HG03432 (cell line): ENCODE measurements around the gene ITPR2.

Source experiments
- ATAC-seq: cut with Tn5 transposase; IDR thresholded peaks from one replicate; pipeline ENCODE4 v1.9.1; 2021; ENCODE audit warnings: mild to moderate bottlenecking, moderate library complexity; ENCODE audit not compliant: unreplicated experiment

Gene ITPR2

DNA sequence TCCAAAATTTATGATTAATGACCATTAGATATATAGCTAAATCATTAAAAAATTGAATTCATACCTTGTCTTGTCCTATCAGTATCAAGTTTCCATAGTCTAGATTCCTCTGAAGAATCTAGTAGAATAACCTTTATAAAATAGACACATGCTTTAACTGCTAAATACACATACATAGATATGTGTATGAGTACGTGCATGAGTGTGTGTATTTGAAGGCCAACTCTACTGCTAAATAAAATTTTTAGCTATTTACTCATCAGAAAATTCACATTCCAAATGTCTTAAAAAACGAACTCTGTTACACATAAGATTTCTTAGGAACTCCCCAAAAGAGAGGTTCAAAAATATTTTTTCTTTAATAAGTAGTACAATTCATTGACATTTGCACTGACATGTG, 404.6 kb downstream of the ITPR2 start:
- no peak for ATAC-seq

GRCh38 chr12:26426652-26427051, 406.3 kb downstream of the ITPR2 start:
- no peak for ATAC-seq

DNA sequence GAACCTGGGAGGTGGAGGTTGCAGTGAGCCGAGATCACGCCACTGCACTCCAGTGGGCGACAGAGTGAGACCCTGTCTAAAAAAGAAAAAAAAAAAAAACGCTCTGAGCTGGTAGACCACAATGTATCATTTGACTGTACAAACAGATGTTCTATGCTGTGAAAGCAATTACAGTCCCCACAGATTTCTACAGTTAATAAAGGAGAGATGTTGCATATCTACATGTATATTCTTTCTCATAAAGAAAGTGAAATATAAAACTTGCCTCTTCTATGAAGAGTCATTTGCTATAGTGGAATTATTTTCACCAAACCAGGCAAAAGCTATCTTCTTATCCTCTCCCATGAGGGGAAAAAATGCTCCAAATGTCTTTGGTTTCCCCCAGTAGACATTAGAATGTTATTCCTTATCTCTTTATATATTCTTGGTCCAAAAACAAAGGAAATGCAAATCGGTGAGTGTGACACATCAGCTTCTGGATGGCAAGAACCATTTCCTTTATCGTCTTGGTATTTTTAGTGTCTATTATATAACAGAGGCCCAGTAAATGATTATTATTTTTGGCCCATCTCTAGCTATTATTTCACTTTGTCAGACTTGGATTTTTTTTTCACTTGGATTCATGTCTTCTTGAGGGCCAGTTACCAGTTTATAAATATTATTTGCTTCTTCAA, 407.3 kb downstream of the ITPR2 start:
- peak; percentile 86 for ATAC-seq

GRCh38 chr12:26422839-26423398, 410.1 kb downstream of the ITPR2 start:
- peak; percentile 55 for ATAC-seq

GRCh38 chr12:26416550-26416949, 416.4 kb downstream of the ITPR2 start:
- ATAC-seq: no peak

DNA sequence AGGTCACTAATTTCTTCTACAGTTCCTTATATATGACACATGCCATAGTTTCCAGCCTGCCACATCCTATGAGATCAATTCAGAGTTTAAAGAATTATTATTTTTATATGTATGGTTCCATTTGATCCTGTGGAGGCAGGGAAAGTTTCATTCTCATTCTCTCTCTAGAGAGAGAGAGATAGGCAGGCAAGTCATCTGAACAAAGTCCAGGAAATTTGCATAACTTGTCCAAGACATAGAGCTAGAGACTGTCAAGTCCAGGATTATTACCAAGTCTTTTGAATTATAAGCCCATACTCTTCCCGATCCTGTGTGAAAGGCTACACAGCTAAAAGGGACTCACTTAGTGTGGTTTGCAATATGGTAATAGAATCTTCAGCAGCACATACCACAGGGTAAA, 422.3 kb downstream of the ITPR2 start:
- no peak for ATAC-seq

DNA sequence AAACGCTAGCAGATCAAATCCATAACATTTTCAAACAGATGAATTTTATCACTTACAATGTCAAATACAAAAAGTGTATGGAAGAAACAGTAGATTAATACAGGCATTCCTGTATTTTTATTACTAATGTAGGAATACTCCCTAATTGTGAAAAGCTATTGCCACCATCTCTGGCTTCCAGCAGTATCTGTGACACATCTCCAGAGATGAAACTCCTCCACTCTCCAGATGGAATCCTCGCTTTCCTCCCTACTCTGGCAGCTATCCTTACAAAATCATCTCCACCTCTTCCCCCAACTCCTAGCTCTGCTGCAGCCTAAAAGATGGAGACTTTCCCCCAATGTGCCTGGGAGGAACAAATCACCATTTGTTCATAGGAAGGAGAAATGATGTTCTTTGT, 426.2 kb downstream of the ITPR2 start:
- ATAC-seq: no peak

DNA sequence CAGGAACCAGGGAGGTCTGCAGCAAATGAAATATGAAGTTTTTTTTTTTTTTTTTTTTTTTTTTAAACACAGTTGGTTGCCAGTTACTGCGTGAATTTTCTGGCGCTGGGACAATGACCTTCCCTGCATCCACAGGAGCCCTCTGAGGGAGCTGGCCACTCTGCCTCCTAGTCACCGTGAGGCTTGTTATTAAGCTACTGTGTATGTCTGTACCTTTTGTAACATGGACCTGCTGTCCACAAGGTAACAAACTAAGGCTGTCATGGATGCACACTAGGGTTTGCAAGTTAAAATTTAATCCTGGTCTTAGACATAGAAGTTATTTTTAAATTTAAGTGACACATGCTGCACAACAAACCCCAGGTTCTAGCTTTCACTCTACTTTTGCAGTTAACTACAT, 426.6 kb downstream of the ITPR2 start:
- ATAC-seq: no peak

DNA sequence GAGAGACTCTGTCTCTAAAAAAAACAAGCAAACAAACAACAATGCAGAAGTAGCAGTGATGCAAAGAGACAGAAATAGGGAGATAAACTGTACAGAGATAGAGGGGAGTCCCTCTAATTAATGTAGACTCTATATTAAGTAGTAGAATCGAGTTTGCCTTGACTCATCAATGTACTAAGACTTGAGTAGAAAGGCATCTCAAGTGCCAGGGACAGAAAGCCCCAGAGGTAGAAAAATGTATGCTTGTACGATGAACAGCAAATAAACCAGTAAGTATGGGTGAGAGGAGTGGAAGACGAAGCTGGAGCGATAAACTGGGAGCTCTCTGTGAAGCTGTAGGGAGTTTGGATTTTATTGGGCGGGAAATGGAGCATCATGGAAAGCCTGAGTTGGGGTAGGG, 429.4 kb downstream of the ITPR2 start:
- no peak for ATAC-seq

DNA sequence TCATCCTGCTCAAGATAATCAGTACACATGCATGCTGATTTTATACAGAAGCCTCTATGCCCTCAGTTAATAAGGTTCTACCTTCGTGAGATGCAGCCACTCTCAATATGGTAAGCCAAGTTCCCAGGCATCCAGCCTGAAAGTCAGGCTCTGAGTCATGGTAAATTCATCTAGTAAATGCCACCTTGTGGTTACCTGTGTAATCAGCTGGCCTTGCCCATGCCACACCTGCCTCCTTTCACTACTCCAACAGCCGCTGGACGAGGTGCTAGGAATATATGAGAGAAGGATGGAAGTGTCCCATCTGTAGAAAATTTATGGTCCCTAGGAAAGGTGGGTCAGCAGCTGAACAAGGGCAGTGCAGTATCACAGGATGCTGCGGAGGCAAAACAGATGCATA, 430.3 kb downstream of the ITPR2 start:
- no peak for ATAC-seq

DNA sequence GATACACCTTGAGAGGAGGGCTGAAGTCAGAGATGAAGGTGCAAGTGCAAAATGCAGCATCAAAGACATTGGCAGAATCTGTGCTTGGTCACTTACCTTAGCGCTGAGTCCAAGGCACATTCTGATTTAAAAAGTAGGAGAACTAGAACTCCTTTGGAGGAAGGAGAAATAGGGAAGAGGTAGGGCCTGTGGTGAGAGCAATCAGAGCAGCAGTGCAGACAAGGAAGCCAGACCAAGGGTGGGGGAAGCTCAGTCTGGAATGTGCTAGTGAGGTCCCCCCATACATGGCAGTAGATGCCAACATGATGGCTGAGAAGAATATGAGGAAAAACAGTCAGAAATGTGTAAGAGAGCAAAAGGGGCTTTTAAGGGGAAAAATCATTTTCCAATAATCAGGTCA, 431.1 kb downstream of the ITPR2 start:
- ATAC-seq: no peak

GRCh38 chr12:26400627-26401026, 432.4 kb downstream of the ITPR2 start:
- no peak for ATAC-seq

GRCh38 chr12:26399381-26399780, 433.6 kb downstream of the ITPR2 start:
- ATAC-seq: no peak

DNA sequence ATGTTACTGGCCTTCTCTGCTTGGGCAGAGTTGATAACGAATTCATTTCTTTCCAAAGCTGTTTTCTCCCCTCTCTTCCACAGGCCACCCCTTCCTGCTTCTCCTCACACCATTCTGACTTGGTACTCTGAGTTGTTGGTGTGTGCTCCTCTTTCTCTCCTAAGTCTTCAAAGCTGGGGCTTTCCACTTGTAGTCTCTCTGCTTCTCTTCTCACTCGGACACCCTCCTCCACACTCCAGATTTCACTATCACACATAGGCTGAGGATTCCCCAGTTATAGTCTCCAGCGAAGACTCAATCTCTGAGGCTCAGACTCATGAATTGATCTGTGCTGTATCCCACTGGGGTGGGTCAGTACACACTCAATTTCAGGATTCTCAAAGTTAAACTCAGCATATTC, 436.6 kb downstream of the ITPR2 start:
- ATAC-seq: peak; percentile 85

GRCh38 chr12:26389343-26389742, 443.7 kb downstream of the ITPR2 start:
- no peak for ATAC-seq

- ATAC-seq: no peak
Measured at GRCh38 chr12:26384536-26384935, 448.5 kb downstream of the ITPR2 start.

GRCh38 chr12:26383041-26383440, 450.0 kb downstream of the ITPR2 start:
- ATAC-seq: no peak

DNA sequence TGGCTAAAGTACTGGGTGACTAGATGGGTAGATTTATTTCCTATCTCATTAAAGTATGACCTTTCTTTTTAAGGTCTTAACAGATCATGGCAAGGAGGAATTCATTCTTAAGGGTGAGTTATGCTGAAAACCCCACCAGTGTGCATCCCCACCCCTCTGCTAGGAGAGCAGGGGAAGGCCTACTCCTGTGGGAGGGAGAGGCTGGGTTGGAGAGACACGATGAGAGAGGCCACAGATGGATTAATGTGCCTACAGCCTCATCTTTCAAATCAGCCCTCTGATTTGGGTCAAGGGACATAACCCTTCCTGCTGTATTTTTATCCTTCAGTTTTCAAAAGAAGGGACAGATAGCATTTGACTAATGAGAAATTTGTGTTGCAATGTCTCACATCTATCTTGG, 452.1 kb downstream of the ITPR2 start:
- ATAC-seq: no peak

DNA sequence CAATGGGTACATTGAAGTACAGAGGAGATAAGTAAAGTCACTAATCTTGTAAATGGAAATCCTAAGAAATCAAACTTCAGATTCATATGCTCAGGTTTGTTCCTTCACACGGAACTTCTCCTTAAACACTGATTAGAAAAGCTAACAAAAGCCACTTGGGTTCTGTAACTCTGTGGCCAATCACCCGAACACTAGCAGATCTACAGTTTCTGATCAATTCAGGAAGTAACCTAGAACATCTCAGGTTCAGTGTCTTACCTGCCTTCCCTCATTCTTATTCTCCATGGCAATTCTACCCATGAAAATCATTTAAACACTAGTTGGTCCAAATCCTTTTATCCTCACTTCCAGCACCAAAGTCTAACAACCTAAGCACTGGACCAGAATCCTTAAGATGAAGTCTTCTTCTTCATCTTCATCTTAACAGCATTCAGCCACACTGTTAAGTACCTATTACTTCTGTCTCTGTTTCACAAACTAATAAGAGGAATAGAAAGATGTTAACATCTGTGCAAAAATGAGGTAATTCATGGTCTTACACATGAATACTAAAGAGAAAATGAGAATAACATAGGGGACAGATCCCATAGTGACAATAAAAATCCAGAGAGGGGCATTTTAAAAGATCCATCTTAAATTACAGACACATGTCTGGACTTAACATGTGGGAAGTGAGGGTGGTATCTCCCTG, 453.1 kb downstream of the ITPR2 start:
- ATAC-seq: no peak

DNA sequence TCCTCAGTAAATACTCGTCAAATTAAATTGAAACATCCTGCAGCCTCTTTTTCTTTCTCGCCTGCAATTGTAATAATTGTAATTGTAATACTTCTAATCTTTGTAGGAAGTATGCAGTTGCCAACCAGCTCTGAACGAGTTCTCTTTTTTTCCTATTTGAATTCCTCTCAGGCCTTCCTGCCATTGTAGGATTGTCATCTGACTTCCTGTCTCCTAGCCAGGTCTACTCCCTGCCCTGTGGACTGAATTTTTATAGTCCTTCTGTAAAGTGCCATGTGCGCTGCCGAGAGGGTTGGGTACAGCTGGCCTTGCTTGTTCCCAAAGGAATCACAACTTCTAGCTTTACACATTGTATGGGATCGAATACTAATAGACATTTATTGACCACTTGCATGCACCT, 454.3 kb downstream of the ITPR2 start:
- no peak for ATAC-seq

- ATAC-seq: no peak
Measured at GRCh38 chr12:26374934-26375680, 457.9 kb downstream of the ITPR2 start.
